A549 treated with DMSO at 1 μM for 4 hours (cell line): ENCODE data around the gene MEP1B. TPM values are rescaled to one million over a fixed set of nuclear protein-coding genes. Genes with fewer than 3 reads are reported as not detected.

Source experiments
- total RNA-seq: library from RNA; stranded (reverse); fragments of 200-300 nt; extraction: Qiagen RNA extraction; gene quantifications from 5 replicates; pipeline ENCODE4 v1.2.3, GENCODE V29; 2022; ENCODE audit warnings: low read depth

Gene MEP1B
- 0.03 to 0.15 TPM (median 0.07 TPM) in 5 replicates for total RNA-seq

DNA sequence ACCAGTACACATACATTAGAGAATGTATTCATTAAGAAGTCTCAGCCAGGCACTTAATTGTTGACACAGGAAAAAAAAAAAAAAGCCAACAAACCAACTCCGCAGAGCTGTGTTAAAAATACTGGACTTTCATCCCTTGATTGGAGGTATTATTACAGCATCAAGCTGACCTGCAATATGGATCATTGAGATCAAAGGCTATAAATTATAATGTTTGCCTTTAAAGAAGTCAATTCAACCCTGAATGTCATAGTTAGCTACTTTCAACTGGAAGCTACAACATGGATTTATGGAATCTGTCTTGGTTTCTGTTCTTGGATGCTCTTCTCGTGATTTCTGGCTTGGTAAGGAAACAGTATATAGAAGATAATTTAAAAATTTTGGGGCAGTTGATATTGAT is at the start of gene MEP1B:
MEP1B (plus strand) TSS at position 250 of the 400 bp plus-strand sequence; CDS start at position 282, 32 bp downstream.

Other genes starting within 250 kb of the MEP1B start
- 12.1 to 17.2 TPM (median 14.2 TPM) in 5 replicates for gene TRAPPC8, start 246.9 kb upstream of the MEP1B start, total RNA-seq
- gene RNF125, start 171.2 kb upstream of the MEP1B start, total RNA-seq: 0.24 to 0.53 TPM (median 0.35 TPM) in 5 replicates
- gene RNF138, start 98.2 kb upstream of the MEP1B start, total RNA-seq: 11.6 to 17.5 TPM (median 13.5 TPM) in 5 replicates